CD4-positive, alpha-beta T cell (primary cell): Measurements from ENCODE around the gene B3GNT3. TPM values are rescaled to one million over a fixed set of nuclear protein-coding genes. Genes with fewer than 3 reads are reported as not detected.
A peak's percentile ranks its signal among the peaks of the same experiment; 100 is the strongest.

Experiments used
- ATAC-seq: fragments of 200-7000 bp; cut with Tn5 transposase; one replicate; pipeline ENCODE4 v1.10.0; 2022; ENCODE audit warnings: mild to moderate bottlenecking; ENCODE audit not compliant: poor library complexity
- CTCF ChIA-PET: fragments of 350-600 bp; sonication (Branson Sonifier 250); formaldehyde crosslinking; loops from one replicate; lab custom pipeline; 2021; ENCODE audit warnings: antibody characterized with exemption, inconsistent platforms; lab: Charles Lee
- POLR2A ChIA-PET: fragments of 350-600 bp; sonication (Branson Sonifier 250); formaldehyde crosslinking; loops from one replicate; lab custom pipeline; 2021; ENCODE audit warnings: antibody characterized with exemption, inconsistent platforms; lab: Charles Lee
- DNase-seq, 14 experiments: peaks; one replicate each; pipeline ENCODE4 v3.0.0-alpha.2; 2013 to 2020; ENCODE audit warnings: mixed read lengths in 2 of 14
- H3K27ac ChIP-seq, 2 donors: one replicate each; pipeline versions ENCODE4 v1.5.1 to v1.7.0; 2013; ENCODE audit warnings: low read length in 2 of 2, low read depth in 1 of 2, mild to moderate bottlenecking in 1 of 2
- H3K27me3 ChIP-seq, 2 experiments: 1 replicate in 1 of 2; 2 replicates in 1 of 2; pipeline versions ENCODE4 v1.6.1 to v1.7.0; 2013; ENCODE audit warnings: low read length in 2 of 2, control low read depth in 1 of 2, mild to moderate bottlenecking in 1 of 2, moderate library complexity in 1 of 2; ENCODE audit not compliant: insufficient read depth in 2 of 2, control insufficient read depth in 1 of 2
- H3K36me3 ChIP-seq: one replicate; pipeline ENCODE4 v1.6.1; 2013; ENCODE audit warnings: low read length, control low read depth; ENCODE audit not compliant: insufficient read depth
- H3K4me1 ChIP-seq: one replicate; pipeline ENCODE4 v1.6.1; 2013; ENCODE audit warnings: low read length, control low read depth; ENCODE audit not compliant: insufficient read depth
- H3K4me3 ChIP-seq: one replicate; pipeline ENCODE4 v1.5.1; 2013; ENCODE audit warnings: mild to moderate bottlenecking, low read length, moderate library complexity
- H3K9me3 ChIP-seq, 2 experiments: 1 replicate in 1 of 2; 2 replicates in 1 of 2; pipeline versions ENCODE4 v1.6.1 to v1.7.0; 2013; ENCODE audit warnings: low read length in 2 of 2, mild to moderate bottlenecking in 2 of 2, control low read depth in 1 of 2, moderate library complexity in 1 of 2; ENCODE audit not compliant: control insufficient read depth in 1 of 2, insufficient read depth in 1 of 2
- H3K27ac Mint-ChIP-seq: one replicate; pipeline ENCODE4 v1.8.0; 2020; ENCODE audit warnings: mixed read lengths
- H3K27me3 Mint-ChIP-seq: one replicate; pipeline ENCODE4 v1.8.0; 2021; ENCODE audit warnings: mixed read lengths
- H3K36me3 Mint-ChIP-seq: one replicate; pipeline ENCODE4 v1.8.0; 2021; ENCODE audit warnings: low read depth, mixed read lengths
- H3K4me1 Mint-ChIP-seq: one replicate; pipeline ENCODE4 v1.8.0; 2021; ENCODE audit warnings: low read depth, mixed read lengths
- H3K4me3 Mint-ChIP-seq: one replicate; pipeline ENCODE4 v1.8.0; 2020; ENCODE audit warnings: mild to moderate bottlenecking, mixed read lengths
- H3K9me3 Mint-ChIP-seq: one replicate; pipeline ENCODE4 v1.8.0; 2020; ENCODE audit warnings: mixed read lengths
- intact Hi-C, 2 experiments: fragments of 100-400 bp; cut with DNase I in 1 of 2; cut with micrococcal nuclease in 1 of 2; formaldehyde crosslinking; loops; one replicate each; pipeline versions ENCODE4 v1.15.1 to v1.9.0; 2023 to 2025; cut with DNase I, micrococcal nuclease
- total RNA-seq, 174 experiments: library from RNA in 2 of 174; stranded (reverse) in 2 of 174; gene quantifications; one replicate each; pipeline ENCODE4 v1.2.3 and lab custom pipeline; 2021 to 2026
- TF ChIP-seq, protein P1 (sequence below): fragments of 200-600 bp; IDR thresholded peaks from one replicate; pipeline ENCODE4 v1.8.0; 2022; ENCODE audit warnings: antibody characterized with exemption, mild to moderate bottlenecking

Gene B3GNT3
- total RNA-seq, 2 experiments from 2014 or later: 0.39 to 0.52 TPM

DNA sequence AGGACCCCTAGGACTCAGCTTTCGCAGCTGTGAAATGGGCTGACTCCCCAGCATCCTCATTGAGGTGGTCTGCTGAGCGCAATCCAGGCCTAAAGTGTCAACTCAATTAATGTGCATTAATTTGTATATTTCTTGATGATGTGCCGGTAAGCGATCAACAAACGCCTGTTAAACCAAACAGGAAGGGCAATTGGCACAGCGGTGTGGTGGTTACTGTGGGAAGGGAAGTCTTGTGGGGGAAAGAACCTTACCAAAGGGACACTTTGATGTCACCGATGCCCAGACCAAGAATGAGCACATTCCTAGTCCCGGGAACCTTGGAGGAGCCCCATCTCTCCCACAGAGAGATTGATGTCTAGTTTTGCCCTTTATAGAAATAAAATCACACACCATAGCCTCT is 51.2 kb downstream of the B3GNT3 start:
- Mint-ChIP-seq H3K36me3 (peaks cover 55% of the 10 kb centered on the region), H3K27ac (peak overlapping the region; percentile 94), H3K9me3 (no peaks in the 10 kb centered on the region), H3K27me3 (no peaks in the 10 kb centered on the region), H3K4me1 (peaks cover 65% of the 10 kb centered on the region), H3K4me3 (peak overlapping the region; percentile 99)
- Histone ChIP-seq H3K27ac (peak overlapping the region; percentile 90 to 98), H3K9me3 (no peaks in the 10 kb centered on the region), H3K4me1 (peaks cover 90% of the 10 kb centered on the region), H3K36me3 (peaks cover 34% of the 10 kb centered on the region), H3K27me3 (no peaks in the 10 kb centered on the region), H3K4me3 (peak overlapping the region; percentile 65)
- CTCF ChIA-PET: interaction anchor here (1.0 to 3.6 kb wide), 4 partner anchors 9 to 86 kb away, joined by 4 to 12 read pairs (median 9); partner anchors contain the start of genes CCDC124, RPL18A and SLC5A5
- ATAC-seq (no peak), DNase-seq (peak in 10 of 14 experiments; percentile 17 to 83 (median 33))
- intact Hi-C loops: no loop called here
- TF ChIP-seq, protein P1, sequence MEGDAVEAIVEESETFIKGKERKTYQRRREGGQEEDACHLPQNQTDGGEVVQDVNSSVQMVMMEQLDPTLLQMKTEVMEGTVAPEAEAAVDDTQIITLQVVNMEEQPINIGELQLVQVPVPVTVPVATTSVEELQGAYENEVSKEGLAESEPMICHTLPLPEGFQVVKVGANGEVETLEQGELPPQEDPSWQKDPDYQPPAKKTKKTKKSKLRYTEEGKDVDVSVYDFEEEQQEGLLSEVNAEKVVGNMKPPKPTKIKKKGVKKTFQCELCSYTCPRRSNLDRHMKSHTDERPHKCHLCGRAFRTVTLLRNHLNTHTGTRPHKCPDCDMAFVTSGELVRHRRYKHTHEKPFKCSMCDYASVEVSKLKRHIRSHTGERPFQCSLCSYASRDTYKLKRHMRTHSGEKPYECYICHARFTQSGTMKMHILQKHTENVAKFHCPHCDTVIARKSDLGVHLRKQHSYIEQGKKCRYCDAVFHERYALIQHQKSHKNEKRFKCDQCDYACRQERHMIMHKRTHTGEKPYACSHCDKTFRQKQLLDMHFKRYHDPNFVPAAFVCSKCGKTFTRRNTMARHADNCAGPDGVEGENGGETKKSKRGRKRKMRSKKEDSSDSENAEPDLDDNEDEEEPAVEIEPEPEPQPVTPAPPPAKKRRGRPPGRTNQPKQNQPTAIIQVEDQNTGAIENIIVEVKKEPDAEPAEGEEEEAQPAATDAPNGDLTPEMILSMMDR: no peak
- POLR2A ChIA-PET: interaction anchor here (1.2 to 6.9 kb wide), 7 partner anchors 11 to 87 kb away, joined by 4 to 75 read pairs (median 9); partner anchors contain the start of genes CCDC124 and RPL18A

DNA sequence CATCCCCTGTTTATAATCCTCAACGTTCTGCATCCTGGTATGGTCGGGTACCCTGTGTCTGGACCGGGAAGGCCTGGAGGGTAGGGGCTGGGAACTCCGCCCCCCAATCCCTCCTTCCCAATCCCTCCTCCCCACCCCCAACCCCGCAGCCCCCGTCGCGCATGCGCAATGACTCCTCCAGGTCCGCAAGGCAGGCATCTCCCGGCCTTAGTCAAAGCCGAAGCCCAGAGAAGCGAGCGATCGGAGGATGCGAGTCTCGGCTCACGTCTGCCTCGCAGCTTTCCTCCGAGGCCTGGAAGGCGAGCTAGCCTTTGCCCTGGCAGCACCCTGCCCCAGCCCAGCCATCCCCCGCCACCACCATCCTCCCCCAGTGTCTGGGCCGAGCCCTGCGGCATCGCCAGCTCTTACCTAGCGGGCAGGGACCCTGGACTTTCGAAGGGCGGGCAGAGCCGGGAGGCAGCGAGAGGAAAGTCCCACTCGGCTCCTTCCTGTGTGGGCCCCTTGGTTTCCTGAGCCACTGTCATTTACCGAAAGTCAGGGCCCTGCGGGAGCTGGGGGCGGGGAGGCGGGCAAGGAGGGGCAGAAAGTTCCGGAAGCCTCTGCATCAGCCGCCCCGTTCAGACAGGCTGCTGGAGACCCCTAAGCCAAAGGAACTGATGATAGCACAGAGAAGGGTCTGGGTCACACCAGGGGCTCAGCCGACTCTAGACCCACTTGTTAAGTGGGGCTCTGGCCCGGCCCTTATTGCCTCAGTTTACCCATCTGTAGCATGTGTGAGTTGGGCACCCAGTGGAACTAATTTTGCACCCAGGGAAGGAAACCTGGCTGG is 52.8 kb downstream of the B3GNT3 start, which contains the start of gene JAK3:
JAK3 (minus strand) TSS at position 445 of the 829 bp plus-strand sequence. CDS start 3,565 bp downstream, outside the sequence.
- no peaks in the 10 kb centered on the region for H3K27me3 Mint-ChIP-seq
- ChIA-PET POLR2A (interaction anchor here (0.5 to 6.9 kb wide), 25 partner anchors 10 to 1163 kb away, joined by 3 to 75 read pairs (median 4); partner anchors contain the start of genes B3GNT3, CCDC124, FCHO1 and IL12RB1), CTCF (interaction anchor here (0.7 to 5.0 kb wide), 5 partner anchors 7 to 105 kb away, joined by 3 to 37 read pairs (median 10); partner anchors contain the start of genes CCDC124, RPL18A and SLC5A5)
- TF ChIP-seq, protein P1: no peak
- peaks cover 18% of the 10 kb centered on the region for H3K36me3 ChIP-seq
- H3K4me3 ChIP-seq: peak within 1 kb of the TSS; percentile 65
- H3K4me1 Mint-ChIP-seq: peaks cover 72% of the 10 kb centered on the region
- peak within 1 kb of the TSS; percentile 90 to 98 for H3K27ac ChIP-seq
- peak within 1 kb of the TSS; percentile 94 for H3K27ac Mint-ChIP-seq
- peaks cover 85% of the 10 kb centered on the region for H3K4me1 ChIP-seq
- ATAC-seq (peak; percentile 81), DNase-seq (peak; percentile 67 to 93 (median 83))
- H3K27me3 ChIP-seq: no peaks in the 10 kb centered on the region
- no peaks in the 10 kb centered on the region for H3K9me3 Mint-ChIP-seq
- peak within 1 kb of the TSS; percentile 99 for H3K4me3 Mint-ChIP-seq
- no peaks in the 10 kb centered on the region for H3K9me3 ChIP-seq
- intact Hi-C loops: no loop called here
- H3K36me3 Mint-ChIP-seq: peaks cover 40% of the 10 kb centered on the region

DNA sequence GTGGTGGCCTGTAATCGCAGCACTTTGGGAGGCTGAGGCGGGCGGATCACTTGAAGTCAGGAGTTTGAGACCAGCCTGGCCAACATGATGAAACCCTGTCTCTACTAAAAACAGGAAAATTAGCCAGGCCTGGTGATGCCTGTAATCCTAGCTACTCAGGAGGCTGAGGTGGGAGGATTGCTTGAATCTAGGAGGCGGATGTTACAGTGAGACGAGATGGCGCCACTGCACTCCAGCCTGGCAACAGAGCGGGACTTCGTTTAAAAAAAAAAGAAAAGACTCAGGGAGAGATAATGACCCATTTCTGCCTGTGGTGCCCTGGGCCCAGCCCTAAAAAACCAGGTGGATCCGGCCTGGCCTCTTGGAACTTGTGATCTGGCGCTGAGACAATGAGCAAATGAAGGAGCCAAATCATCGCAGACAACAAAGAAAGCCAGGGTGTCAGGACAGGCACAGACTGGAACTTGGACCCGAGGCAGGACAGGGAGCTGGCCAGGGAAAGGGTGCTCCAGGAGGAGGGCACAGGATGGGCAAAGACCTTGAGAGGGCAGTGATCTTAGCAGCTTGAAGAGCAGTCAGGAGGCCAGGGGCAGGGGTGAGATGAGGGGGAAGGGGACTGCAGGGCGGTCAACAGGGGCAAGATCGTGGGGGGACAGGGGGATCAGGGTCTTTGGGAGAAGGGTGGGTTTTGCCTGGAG is 53.8 kb downstream of the B3GNT3 start:
- Histone ChIP-seq H3K36me3 (peaks cover 8% of the 10 kb centered on the region), H3K9me3 (no peaks in the 10 kb centered on the region), H3K4me3 (no peak overlapping the region), H3K27ac (peak overlapping the region; percentile 90 to 98), H3K4me1 (peaks cover 75% of the 10 kb centered on the region), H3K27me3 (no peaks in the 10 kb centered on the region)
- Mint-ChIP-seq H3K27me3 (no peaks in the 10 kb centered on the region), H3K9me3 (no peaks in the 10 kb centered on the region), H3K27ac (peak overlapping the region; percentile 94), H3K4me3 (peak overlapping the region; percentile 99), H3K36me3 (peaks cover 31% of the 10 kb centered on the region), H3K4me1 (peaks cover 67% of the 10 kb centered on the region)
- TF ChIP-seq, protein P1: no peak
- ChIA-PET POLR2A (interaction anchor here (0.6 to 6.9 kb wide), 12 partner anchors 12 to 433 kb away, joined by 3 to 75 read pairs (median 4); partner anchors contain the start of genes B3GNT3, CCDC124, FCHO1 and JUND), CTCF (interaction anchor here (5.0 kb wide), 1 partner anchor 11 kb away, joined by 37 read pairs; the partner anchor contains the start of gene RPL18A)
- DNase-seq (no peak), ATAC-seq (no peak)
- intact Hi-C loops: no loop called here
